Measurements from ENCODE around the gene PROKR1. TPM values are rescaled to one million over a fixed set of nuclear protein-coding genes. Genes with fewer than 3 reads are reported as not detected.
"Not testable (repeated sequence)": the region's sequence is repeated elsewhere in the genome, so short reads cannot be mapped to it uniquely, and the experiment has no call there.

The PROKR1 gene
- total and polyA plus RNA-seq, 11 donors = 0.08 TPM; not detected in 10

DNA sequence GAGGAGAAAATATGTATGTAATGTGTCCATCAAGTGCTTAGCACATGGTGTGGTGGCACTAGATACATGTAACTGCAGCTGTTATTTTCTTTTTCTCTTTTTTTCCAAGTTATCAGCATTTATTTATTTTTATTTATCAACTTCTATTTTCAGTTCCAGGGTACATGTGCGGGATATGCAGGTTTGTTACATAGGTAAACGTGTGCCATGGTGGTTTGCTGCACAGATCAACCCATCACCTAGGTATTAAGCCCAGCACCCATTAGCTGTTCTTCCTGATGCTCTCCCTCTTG lies 47.9 kb upstream of the PROKR1 start:
- intact Hi-C loops (cut with DNase I) = loop anchor here in 8 of 10 donors (5.0 to 10.0 kb wide), 4 partner anchors 101 to 131 kb away; partner anchors contain the start of genes APLF (in 1 of the 8) and FBXO48 (in 1 of the 8)
- WGBS, 4 donors = 68 to 84% (median 72%) methylated on average over 2 of the region's 2 CpGs

DNA sequence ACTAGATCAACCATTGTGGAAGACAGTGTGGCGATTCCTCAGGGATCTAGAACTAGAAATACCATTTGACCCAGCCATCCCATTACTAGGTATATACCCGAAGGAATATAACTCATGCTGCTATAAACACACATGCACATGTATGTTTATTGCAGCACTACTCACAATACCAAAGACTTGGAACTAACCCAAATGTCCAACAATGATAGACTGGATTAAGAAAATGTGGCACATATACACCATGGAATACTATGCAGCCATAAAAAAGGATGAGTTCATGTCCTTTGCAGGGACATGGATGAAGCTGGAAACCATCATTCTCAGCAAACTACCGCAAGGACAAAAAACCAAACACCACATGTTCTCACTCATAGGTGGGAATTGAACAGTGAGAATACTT lies 42.9 kb upstream of the PROKR1 start:
- H3K27ac ChIP-seq; ATAC-seq; DNase-seq; intact Hi-C loops (cut with DNase I); H3K4me1 ChIP-seq; H3K4me3 ChIP-seq; H3K36me3 ChIP-seq; H3K27me3 ChIP-seq: not testable (repeated sequence)
- peaks cover 0 to 51% (median 18%) of the 10 kb centered on the region in 12 donors for H3K9me3 ChIP-seq
- 78 to 95% (median 91%) methylated on average over 2 to 3 of the region's 3 CpGs for WGBS, 4 donors

More for the DNA sequence above, 47.9 kb upstream of the PROKR1 start:
- H3K36me3 ChIP-seq, H3K4me3 ChIP-seq, DNase-seq, H3K27me3 ChIP-seq, H3K27ac ChIP-seq, ATAC-seq: not testable (repeated sequence)
- Histone ChIP-seq H3K4me1 (peaks cover 0 to 10% (median 0%) of the 10 kb centered on the region in 12 donors), H3K9me3 (peaks cover 0 to 11% (median 0%) of the 10 kb centered on the region in 12 donors)
- TF ChIP-seq, protein P1, sequence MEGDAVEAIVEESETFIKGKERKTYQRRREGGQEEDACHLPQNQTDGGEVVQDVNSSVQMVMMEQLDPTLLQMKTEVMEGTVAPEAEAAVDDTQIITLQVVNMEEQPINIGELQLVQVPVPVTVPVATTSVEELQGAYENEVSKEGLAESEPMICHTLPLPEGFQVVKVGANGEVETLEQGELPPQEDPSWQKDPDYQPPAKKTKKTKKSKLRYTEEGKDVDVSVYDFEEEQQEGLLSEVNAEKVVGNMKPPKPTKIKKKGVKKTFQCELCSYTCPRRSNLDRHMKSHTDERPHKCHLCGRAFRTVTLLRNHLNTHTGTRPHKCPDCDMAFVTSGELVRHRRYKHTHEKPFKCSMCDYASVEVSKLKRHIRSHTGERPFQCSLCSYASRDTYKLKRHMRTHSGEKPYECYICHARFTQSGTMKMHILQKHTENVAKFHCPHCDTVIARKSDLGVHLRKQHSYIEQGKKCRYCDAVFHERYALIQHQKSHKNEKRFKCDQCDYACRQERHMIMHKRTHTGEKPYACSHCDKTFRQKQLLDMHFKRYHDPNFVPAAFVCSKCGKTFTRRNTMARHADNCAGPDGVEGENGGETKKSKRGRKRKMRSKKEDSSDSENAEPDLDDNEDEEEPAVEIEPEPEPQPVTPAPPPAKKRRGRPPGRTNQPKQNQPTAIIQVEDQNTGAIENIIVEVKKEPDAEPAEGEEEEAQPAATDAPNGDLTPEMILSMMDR (IDR thresholded peaks at IDR 0.05) = peak in 1 of 12 donors; percentile 36

DNA sequence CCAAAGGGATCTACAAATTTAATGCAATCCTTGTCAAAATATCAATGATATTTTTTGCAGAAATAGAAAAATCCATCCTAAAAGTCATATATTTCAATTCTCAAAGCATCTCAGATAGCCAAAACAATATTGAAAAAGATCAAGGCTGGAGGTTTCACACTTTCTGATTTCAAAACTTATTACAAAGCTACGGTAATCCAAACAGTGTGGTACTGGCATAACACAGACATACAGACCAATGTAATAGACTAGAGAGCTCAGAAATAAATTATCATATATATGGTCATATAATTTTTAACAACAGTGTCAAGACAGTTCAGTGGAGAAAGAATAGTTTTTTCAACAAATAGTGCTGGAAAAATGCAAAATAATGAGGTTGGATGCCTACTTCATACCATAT lies 40.3 kb upstream of the PROKR1 start:
- DNase-seq (no peak), ATAC-seq (no peak)
- Histone ChIP-seq H3K27ac (no peak overlapping the region), H3K4me3 (no peak overlapping the region), H3K27me3 (no peaks in the 10 kb centered on the region), H3K9me3 (peaks cover 0 to 57% (median 18%) of the 10 kb centered on the region in 12 donors), H3K4me1 (no peaks in the 10 kb centered on the region), H3K36me3 (no peaks in the 10 kb centered on the region)
- intact Hi-C loops (cut with DNase I) = no loop called here
- 90 to 98% (median 97%) methylated on average over 1 of the region's 1 CpG for WGBS, 4 donors
- no peak for TF ChIP-seq POLR2A (IDR thresholded peaks at IDR 0.05)
- TF ChIP-seq, protein P1 (IDR thresholded peaks at IDR 0.05) = no peak

DNA sequence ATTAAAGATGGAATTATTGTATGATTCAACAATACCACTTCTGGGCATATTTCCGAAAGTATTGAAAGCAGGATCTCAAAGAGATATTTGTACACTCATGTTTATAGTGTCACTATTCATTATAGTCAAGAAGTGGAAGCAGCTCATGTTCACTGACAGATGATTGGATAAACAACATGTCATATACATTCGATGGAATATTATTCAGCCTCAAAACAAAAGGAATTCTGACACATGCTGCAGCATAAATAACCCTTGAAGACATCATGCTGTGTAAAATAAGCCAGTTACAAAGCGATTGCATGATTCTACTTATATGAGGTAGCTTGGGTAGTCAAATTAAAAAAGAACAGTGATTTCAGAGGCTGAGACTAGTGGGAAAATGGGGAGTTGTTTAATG lies 39.3 kb upstream of the PROKR1 start:
- H3K4me1 ChIP-seq = no peaks in the 10 kb centered on the region
- H3K27me3 ChIP-seq = no peaks in the 10 kb centered on the region
- DNase-seq (no peak), ATAC-seq (no peak)
- 89 to 93% (median 90%) methylated on average over 3 of the region's 3 CpGs for WGBS, 4 donors
- no peak overlapping the region for H3K4me3 ChIP-seq
- H3K36me3 ChIP-seq = no peaks in the 10 kb centered on the region
- no peak overlapping the region for H3K27ac ChIP-seq
- H3K9me3 ChIP-seq = peaks cover 0 to 67% (median 22%) of the 10 kb centered on the region in 12 donors
- TF ChIP-seq POLR2A (IDR thresholded peaks at IDR 0.05) = no peak
- TF ChIP-seq, protein P1 (IDR thresholded peaks at IDR 0.05) = no peak
- intact Hi-C loops (cut with DNase I) = no loop called here

DNA sequence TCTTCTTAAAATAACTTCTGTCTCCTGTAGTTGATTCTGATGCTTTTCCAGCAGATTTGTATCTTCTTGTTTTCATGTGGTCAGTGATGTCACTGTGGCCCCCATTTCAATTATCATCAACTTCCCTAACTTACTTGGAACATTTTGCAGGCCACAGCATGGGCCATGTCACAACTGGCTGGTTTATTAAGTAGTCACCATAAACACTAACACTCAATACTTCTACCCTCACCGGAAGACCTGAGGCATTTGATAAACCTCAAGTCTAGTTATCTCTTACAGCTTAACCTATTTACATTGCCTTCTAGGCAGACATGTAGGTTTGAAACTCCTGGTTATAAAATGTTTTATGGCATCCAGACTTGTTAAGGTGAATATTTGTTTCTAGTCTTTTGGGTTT lies 37.4 kb upstream of the PROKR1 start:
- TF ChIP-seq POLR2A (IDR thresholded peaks at IDR 0.05) = no peak
- TF ChIP-seq, protein P1 (IDR thresholded peaks at IDR 0.05) = no peak
- no peak overlapping the region for H3K27ac ChIP-seq
- H3K9me3 ChIP-seq = peaks cover 0 to 69% (median 27%) of the 10 kb centered on the region in 12 donors
- DNase-seq (no peak), ATAC-seq (no peak)
- H3K4me1 ChIP-seq = no peaks in the 10 kb centered on the region
- H3K36me3 ChIP-seq = no peaks in the 10 kb centered on the region
- no peak overlapping the region for H3K4me3 ChIP-seq
- intact Hi-C loops (cut with DNase I) = no loop called here
- 90 to 93% (median 93%) methylated on average over 1 of the region's 1 CpG for WGBS, 4 donors
- H3K27me3 ChIP-seq = no peaks in the 10 kb centered on the region

Data from heart left ventricle (tissue), 16 donors.